ENCODE results near the gene MRM3. TPM values are rescaled to one million over a fixed set of nuclear protein-coding genes. Genes with fewer than 3 reads are reported as not detected.

Gene MRM3
- total and polyA plus RNA-seq, 2 donors (not counting 1 experiment from before 2014, with no cell fraction given) = 11.6 to 20.9 TPM

GRCh38 chr17:807523-808294 is 25.6 kb downstream of the MRM3 start:
- Histone ChIP-seq H3K79me2 (ENCODE audit: control insufficient read depth, insufficient read depth, low read length) (no peaks in the 10 kb centered on the region), H3K9ac (ENCODE audit: low read length) (no peak overlapping the region), H2AFZ (ENCODE audit: insufficient read depth, low read depth, low read length, poor library complexity, severe bottlenecking) (no peak overlapping the region), H3K27ac (ENCODE audit: low read length in 2 of 2) (no peak overlapping the region), H3K36me3 (replicated peaks in 1 of 2; ENCODE audit: control extremely low read depth in 1 of 2, control insufficient read depth in 1 of 2, extremely low read depth in 1 of 2, insufficient read depth in 2 of 2, low read length in 1 of 2) (no peaks in the 10 kb centered on the region), H3K9me3 (ENCODE audit: control extremely low read depth in 1 of 3, control insufficient read depth in 2 of 3, insufficient read depth in 1 of 3, low read length in 2 of 3) (peaks cover 0 to 3% (median 0%) of the 10 kb centered on the region in 3 donors), H4K20me1 (ENCODE audit: control insufficient read depth, insufficient read depth, low read length, poor library complexity, severe bottlenecking) (no peaks in the 10 kb centered on the region), H3K27me3 (replicated peaks in 1 of 4; ENCODE audit: control extremely low read depth in 1 of 4, control insufficient read depth in 3 of 4, insufficient read depth in 4 of 4, low read length in 3 of 4) (peaks cover 0 to 2% (median 0%) of the 10 kb centered on the region in 4 experiments), H3K4me1 (ENCODE audit: control insufficient read depth in 2 of 2, insufficient read depth in 2 of 2, low read length in 2 of 2) (no peaks in the 10 kb centered on the region), H3K4me2 (replicated peaks; ENCODE audit: low read depth, low read length, poor library complexity, severe bottlenecking) (no peak overlapping the region), H3K4me3 (ENCODE audit: control extremely low read depth in 1 of 5, extremely low read depth in 1 of 5, insufficient read depth in 1 of 5, low read depth in 2 of 5, low read length in 4 of 5) (no peak overlapping the region)
- CTCF ChIA-PET = no interaction called here
- Mint-ChIP-seq H3K27ac (no peak overlapping the region), H3K9me3 (ENCODE audit: insufficient read depth) (no peaks in the 10 kb centered on the region), H3K4me1 (no peaks in the 10 kb centered on the region), H3K4me3 (no peak overlapping the region), H3K27me3 (no peaks in the 10 kb centered on the region)
- TF ChIP-seq EZH2 (IDR thresholded peaks at IDR 0.05; ENCODE audit: borderline replicate concordance, insufficient read depth, low read depth, low read length, poor library complexity, severe bottlenecking) = no peak
- TF ChIP-seq CTCF (IDR thresholded peaks at IDR 0.05) = no peak
- intact Hi-C loops (cut with micrococcal nuclease) = no loop called here
- DNase-seq (no peak), ATAC-seq (ENCODE audit: low read depth) (no peak)
- POLR2A ChIA-PET = no interaction called here
- 86% methylated on average over 28 of the region's 28 CpGs for WGBS (ENCODE audit: insufficient coverage)

- Histone ChIP-seq H3K79me2 (ENCODE audit: control insufficient read depth, insufficient read depth, low read length) (no peaks in the 10 kb centered on the region), H3K4me1 (ENCODE audit: control insufficient read depth in 2 of 2, insufficient read depth in 2 of 2, low read length in 2 of 2) (no peaks in the 10 kb centered on the region), H3K4me2 (replicated peaks; ENCODE audit: low read depth, low read length, poor library complexity, severe bottlenecking) (no peak overlapping the region), H3K9me3 (ENCODE audit: control extremely low read depth in 1 of 3, control insufficient read depth in 2 of 3, insufficient read depth in 1 of 3, low read length in 2 of 3) (peaks cover 0 to 3% (median 0%) of the 10 kb centered on the region in 3 donors), H3K4me3 (ENCODE audit: control extremely low read depth in 1 of 5, extremely low read depth in 1 of 5, insufficient read depth in 1 of 5, low read depth in 2 of 5, low read length in 4 of 5) (no peak overlapping the region), H2AFZ (ENCODE audit: insufficient read depth, low read depth, low read length, poor library complexity, severe bottlenecking) (no peak overlapping the region), H3K27ac (ENCODE audit: low read length in 2 of 2) (no peak overlapping the region), H3K9ac (ENCODE audit: low read length) (no peak overlapping the region), H4K20me1 (ENCODE audit: control insufficient read depth, insufficient read depth, low read length, poor library complexity, severe bottlenecking) (no peaks in the 10 kb centered on the region), H3K27me3 (replicated peaks in 1 of 4; ENCODE audit: control extremely low read depth in 1 of 4, control insufficient read depth in 3 of 4, insufficient read depth in 4 of 4, low read length in 3 of 4) (peaks cover 0 to 2% (median 0%) of the 10 kb centered on the region in 4 experiments), H3K36me3 (replicated peaks in 1 of 2; ENCODE audit: control extremely low read depth in 1 of 2, control insufficient read depth in 1 of 2, extremely low read depth in 1 of 2, insufficient read depth in 2 of 2, low read length in 1 of 2) (no peaks in the 10 kb centered on the region)
- Mint-ChIP-seq H3K4me3 (no peak overlapping the region), H3K27ac (no peak overlapping the region), H3K9me3 (ENCODE audit: insufficient read depth) (no peaks in the 10 kb centered on the region), H3K4me1 (no peaks in the 10 kb centered on the region), H3K27me3 (no peaks in the 10 kb centered on the region)
- ChIA-PET POLR2A (no interaction called here), CTCF (no interaction called here)
- 81% methylated on average over 28 of the region's 29 CpGs for WGBS (ENCODE audit: insufficient coverage)
- no peak for ATAC-seq (ENCODE audit: low read depth)
- intact Hi-C loops (cut with micrococcal nuclease) = no loop called here
- TF ChIP-seq EZH2 (IDR thresholded peaks at IDR 0.05; ENCODE audit: borderline replicate concordance, insufficient read depth, low read depth, low read length, poor library complexity, severe bottlenecking) (no peak), CTCF (IDR thresholded peaks at IDR 0.05) (no peak)
- DNase-seq = no peak
These were observed 29.1 kb downstream of the MRM3 start for GRCh38 chr17:811051-811784.

All from B cell (primary cell).